Measurements from ENCODE around the gene AK2.

The AK2 gene

GRCh38 chr1:32972814-32973428 lies 63.8 kb downstream of the AK2 start:
- DNase-seq (ENCODE audit: low read depth): no peak

GRCh38 chr1:32971576-32971975 lies 65.1 kb downstream of the AK2 start:
- DNase-seq (ENCODE audit: low read depth): no peak

- DNase-seq (ENCODE audit: low read depth): no peak
These were observed 65.5 kb downstream of the AK2 start for GRCh38 chr1:32971156-32971555.

- DNase-seq (ENCODE audit: low read depth): no peak
These were observed 67.1 kb downstream of the AK2 start for GRCh38 chr1:32969566-32969965.

GRCh38 chr1:32967888-32968568 lies 68.7 kb downstream of the AK2 start:
- DNase-seq (ENCODE audit: low read depth): no peak

GRCh38 chr1:32966900-32967299 lies 69.8 kb downstream of the AK2 start:
- DNase-seq (ENCODE audit: low read depth): no peak

GRCh38 chr1:32965251-32965747 lies 71.4 kb downstream of the AK2 start:
- DNase-seq (ENCODE audit: low read depth): no peak

- DNase-seq (ENCODE audit: low read depth): peak; percentile 86
These were observed 72.0 kb downstream of the AK2 start, which contains the start of gene RNF19B for GRCh38 chr1:32964461-32965250. Gene RNF19B (minus strand): TSS chr1:32964809. CDS start chr1:32964685, 124 bp downstream.

GRCh38 chr1:32963746-32964460 lies 72.8 kb downstream of the AK2 start:
- peak; percentile 15 for DNase-seq (ENCODE audit: low read depth)

GRCh38 chr1:32962248-32962896 lies 74.3 kb downstream of the AK2 start:
- no peak for DNase-seq (ENCODE audit: low read depth)

- no peak for DNase-seq (ENCODE audit: low read depth)
These were observed 75.8 kb downstream of the AK2 start for GRCh38 chr1:32960819-32961355.

- no peak for DNase-seq (ENCODE audit: low read depth)
These were observed 76.3 kb downstream of the AK2 start for GRCh38 chr1:32960342-32960741.

GRCh38 chr1:32958827-32959226 lies 77.9 kb downstream of the AK2 start:
- no peak for DNase-seq (ENCODE audit: low read depth)
